GM19351 (cell line): ENCODE results near the gene SNX32.
"Not testable (repeated sequence)": the region's sequence is repeated elsewhere in the genome, so short reads cannot be mapped to it uniquely, and the experiment has no call there.

Experiments used
- ATAC-seq: cut with Tn5 transposase; IDR thresholded peaks from one replicate; pipeline ENCODE4 v1.9.1; 2021; ENCODE audit warnings: mild to moderate bottlenecking, moderate library complexity; ENCODE audit not compliant: unreplicated experiment

The SNX32 gene

GRCh38 chr11:65883058-65883761, 49.4 kb downstream of the SNX32 start:
- ATAC-seq: no peak

- ATAC-seq: no peak
Observed at GRCh38 chr11:65883786-65884715, 50.3 kb downstream of the SNX32 start.

- no peak for ATAC-seq
Observed at GRCh38 chr11:65884716-65885092, 50.9 kb downstream of the SNX32 start.

GRCh38 chr11:65885231-65885630, 51.5 kb downstream of the SNX32 start:
- no peak for ATAC-seq

GRCh38 chr11:65885808-65886536, 52.2 kb downstream of the SNX32 start:
- no peak for ATAC-seq

GRCh38 chr11:65886826-65887722, 53.3 kb downstream of the SNX32 start:
- no peak for ATAC-seq

- no peak for ATAC-seq
Observed at GRCh38 chr11:65887723-65888162, 54.0 kb downstream of the SNX32 start.

GRCh38 chr11:65888163-65888814, 54.5 kb downstream of the SNX32 start, which contains the start of gene FIBP:
Gene FIBP, minus strand, starts transcription at chr11:65888471. Its CDS starts 53 bp downstream, at chr11:65888418.
- ATAC-seq: peak; percentile 40

GRCh38 chr11:65890324-65891218, 56.8 kb downstream of the SNX32 start, which contains the start of gene CCDC85B:
Gene CCDC85B, plus strand, starts transcription at chr11:65890673. Its CDS starts 111 bp downstream, at chr11:65890784.
- no peak for ATAC-seq

GRCh38 chr11:65891219-65892136, 57.7 kb downstream of the SNX32 start:
- no peak for ATAC-seq

- ATAC-seq: not testable (repeated sequence)
Observed at GRCh38 chr11:65892137-65892540, 58.4 kb downstream of the SNX32 start.

- no peak for ATAC-seq
Observed at GRCh38 chr11:65892661-65893317, 59.0 kb downstream of the SNX32 start.

- ATAC-seq: no peak
Observed at GRCh38 chr11:65894034-65894591, 60.4 kb downstream of the SNX32 start.

- ATAC-seq: no peak
Observed at GRCh38 chr11:65895482-65895981, 61.8 kb downstream of the SNX32 start.

- ATAC-seq: no peak
Observed at GRCh38 chr11:65896034-65896999, 62.6 kb downstream of the SNX32 start.
